ENCODE measurements around the gene BLVRB.

DNA sequence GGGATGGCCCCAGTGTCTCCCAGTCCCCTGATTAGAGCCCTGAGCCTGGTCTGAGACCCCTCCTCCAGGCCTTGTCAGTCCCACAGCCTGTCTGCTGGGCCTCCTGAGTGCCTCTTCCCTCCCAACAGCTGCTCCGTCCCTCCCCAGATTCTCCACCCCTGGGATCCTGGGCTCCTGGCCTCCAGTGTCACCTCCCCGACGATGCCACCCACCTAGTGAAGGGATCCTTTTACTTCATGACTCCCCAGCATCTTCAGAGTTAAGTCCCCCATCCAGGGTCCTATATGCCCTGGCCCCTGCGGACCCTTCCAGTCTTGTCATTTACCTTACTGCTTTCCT is 47.9 kb downstream of the BLVRB start:
- TF ChIP-seq, protein P1, sequence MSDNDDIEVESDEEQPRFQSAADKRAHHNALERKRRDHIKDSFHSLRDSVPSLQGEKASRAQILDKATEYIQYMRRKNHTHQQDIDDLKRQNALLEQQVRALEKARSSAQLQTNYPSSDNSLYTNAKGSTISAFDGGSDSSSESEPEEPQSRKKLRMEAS (CRISPR knock-in tag; IDR thresholded peaks at IDR 0.05), result no peak
- no peak for TF ChIP-seq ZBTB21 (CRISPR knock-in tag; IDR thresholded peaks at IDR 0.05; ENCODE audit: borderline replicate concordance)
- TF ChIP-seq, protein P2, sequence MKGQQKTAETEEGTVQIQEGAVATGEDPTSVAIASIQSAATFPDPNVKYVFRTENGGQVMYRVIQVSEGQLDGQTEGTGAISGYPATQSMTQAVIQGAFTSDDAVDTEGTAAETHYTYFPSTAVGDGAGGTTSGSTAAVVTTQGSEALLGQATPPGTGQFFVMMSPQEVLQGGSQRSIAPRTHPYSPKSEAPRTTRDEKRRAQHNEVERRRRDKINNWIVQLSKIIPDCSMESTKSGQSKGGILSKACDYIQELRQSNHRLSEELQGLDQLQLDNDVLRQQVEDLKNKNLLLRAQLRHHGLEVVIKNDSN (CRISPR knock-in tag; IDR thresholded peaks at IDR 0.05), result no peak
